SK-N-DZ (cell line): ENCODE data around the gene TNRC6C.
"Not testable (repeated sequence)": the region's sequence is repeated elsewhere in the genome, so short reads cannot be mapped to it uniquely, and the experiment has no call there.

Experiments used
- DNase-seq: peaks from one replicate; pipeline ENCODE4 v3.0.0-alpha.2; 2015; ENCODE audit warnings: low spot score

TNRC6C gene

DNA sequence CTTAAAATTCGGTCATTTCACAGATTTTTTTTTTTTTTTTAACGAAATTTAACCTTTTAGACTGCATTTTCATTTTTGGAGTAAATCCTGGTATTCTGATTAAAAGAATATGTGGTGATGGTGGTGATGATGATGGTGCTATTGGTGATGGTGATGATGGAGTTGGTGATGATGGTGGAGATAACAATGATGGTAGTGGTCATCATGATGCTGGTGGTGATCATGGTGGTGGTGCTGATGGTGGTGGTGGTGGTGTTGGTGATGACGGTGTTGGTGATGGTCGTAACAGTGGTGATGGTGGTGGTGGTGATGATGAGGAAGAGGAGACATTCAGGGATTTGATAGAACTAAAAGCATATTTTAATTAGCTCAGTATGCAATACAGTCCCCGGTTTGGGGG is 84.0 kb downstream of the TNRC6C start:
- no peak for DNase-seq

- no peak for DNase-seq
These were observed 84.5 kb downstream of the TNRC6C start for GRCh38 chr17:78043031-78043430.

DNA sequence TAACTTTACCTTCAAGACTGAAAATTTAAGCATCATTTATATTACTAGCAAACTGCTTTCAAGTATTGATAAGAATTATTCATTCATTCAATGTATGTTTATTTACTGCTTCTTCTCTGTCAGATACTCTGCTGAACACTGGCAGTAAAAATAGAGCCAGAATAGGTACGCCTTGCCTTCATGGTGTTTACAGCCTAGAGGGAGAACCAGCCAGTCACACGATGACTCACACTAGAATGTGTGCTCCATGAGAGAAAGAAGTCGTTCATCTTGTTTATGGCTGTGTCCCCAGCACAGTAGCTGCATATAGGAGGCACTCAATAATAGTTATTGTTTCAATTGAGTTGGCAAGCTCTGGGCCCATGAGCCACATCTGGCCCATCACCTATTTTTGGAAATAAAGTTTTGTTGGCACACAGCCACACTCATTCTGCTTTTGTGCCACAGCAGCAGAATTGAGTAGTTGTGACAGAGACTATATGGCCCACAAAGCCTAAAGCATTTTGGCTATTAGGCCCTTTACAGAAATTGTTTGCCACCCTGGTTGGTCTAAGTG is 85.9 kb downstream of the TNRC6C start:
- no peak for DNase-seq

DNA sequence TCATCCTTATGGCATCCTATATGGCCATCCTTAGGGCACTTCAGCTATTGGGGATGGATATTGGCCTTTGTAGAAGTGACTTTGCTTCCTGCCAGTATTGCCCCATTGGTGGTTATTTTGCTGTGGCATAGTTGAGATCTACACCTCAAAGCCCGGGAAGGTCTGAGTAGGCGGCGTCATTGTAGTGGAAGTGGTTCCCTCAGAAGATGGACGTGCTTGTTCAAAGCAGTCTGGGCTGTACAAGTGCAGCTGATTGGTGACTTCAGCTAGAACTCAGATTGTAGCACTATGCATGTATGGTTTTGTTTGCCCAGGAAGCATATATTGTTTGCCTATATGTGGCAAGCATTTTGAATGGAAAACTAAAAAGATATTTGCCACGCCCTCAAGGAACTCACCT is 86.8 kb downstream of the TNRC6C start:
- no peak for DNase-seq

DNA sequence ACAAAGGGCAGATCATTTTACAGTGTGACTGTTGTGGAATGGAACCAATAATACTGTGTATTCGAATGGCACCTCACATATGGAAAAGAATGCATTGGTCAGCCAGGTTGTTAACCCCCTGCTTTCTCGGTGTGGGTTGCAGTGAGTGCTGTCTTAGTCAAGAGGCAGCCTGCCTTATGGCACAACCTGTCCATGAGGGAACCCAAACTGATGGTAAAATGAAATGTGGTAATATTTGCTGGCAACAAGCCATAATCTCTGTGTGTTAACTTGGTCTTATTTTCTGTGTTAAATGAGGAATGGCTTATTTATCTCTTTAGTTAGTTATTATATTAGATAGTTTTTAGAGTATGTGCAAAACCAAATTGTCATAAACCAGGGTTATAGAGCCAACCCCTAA is 88.4 kb downstream of the TNRC6C start:
- no peak for DNase-seq

- DNase-seq, result no peak
These were observed 90.1 kb downstream of the TNRC6C start for GRCh38 chr17:78048346-78049292.

DNA sequence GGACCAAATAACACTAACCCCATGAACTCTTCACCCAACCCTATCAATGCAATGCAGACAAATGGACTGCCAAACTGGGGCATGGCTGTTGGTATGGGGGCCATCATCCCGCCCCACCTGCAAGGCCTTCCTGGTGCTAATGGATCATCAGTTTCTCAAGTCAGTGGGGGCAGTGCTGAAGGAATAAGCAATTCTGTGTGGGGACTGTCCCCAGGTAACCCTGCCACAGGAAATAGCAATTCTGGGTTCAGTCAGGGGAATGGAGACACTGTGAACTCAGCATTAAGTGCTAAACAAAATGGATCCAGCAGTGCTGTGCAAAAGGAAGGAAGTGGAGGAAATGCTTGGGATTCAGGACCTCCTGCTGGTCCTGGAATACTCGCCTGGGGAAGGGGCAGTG is 91.1 kb downstream of the TNRC6C start:
- DNase-seq, result no peak

DNA sequence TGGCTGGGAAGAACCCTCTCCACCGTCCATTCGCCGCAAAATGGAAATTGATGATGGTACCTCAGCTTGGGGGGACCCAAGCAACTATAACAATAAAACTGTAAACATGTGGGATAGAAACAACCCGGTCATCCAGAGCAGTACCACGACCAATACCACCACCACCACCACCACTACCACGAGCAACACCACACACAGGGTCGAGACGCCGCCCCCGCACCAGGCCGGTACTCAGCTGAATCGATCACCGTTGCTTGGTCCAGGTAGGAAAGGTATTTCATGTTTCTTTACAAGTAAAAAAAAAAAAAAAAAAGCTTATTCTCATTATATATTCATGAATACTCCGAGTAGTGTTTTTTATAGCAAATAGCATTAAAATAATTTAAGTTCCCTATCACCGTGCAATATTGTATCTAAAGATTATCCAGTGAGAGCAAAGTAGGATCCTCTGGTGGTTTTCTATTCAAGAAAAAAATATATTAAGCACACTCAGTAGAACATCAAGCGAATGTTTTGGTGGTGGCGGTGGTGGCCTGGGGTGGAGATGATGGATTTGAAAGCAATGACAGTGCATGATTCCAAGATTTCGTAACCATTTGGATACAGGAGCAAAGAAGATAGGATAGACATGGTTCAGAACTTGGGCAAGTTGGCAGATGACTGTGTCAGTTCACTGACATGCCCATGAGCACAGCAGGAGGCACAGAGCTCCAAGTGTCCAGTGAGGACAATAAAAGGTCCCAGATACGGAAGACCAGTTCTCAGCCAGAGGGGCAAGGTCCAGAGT is 92.9 kb downstream of the TNRC6C start:
- no peak for DNase-seq

DNA sequence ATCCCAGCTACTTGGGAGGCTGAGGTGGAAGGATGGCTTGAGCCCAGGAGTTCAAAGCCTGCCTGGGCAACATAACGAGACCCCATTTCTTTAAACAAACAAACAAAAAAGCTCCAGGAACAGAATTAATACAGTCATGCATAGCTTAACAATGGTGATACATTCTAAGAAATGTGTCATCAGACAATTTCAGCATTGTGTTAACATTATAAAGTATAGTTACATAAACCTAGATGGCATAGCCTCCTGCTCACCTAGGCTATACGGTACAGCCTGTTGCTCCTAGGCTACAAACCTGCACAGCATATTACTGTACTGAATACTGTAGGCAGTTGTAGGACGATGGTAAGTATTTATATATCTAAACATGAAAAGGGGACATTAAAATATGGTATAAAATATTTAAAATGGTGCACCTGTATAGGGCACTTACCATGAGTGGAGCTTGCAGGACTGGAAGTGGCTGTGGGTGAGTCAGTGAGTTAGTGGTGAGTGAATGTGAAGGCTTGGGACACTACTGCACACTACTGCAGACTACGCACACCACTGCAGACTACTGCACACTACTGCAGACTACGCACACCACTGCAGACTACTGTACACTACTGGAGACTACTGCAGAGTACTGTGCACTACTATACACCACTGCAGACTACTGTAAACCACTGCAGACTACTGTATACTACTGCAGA is 95.4 kb downstream of the TNRC6C start:
- no peak for DNase-seq

GRCh38 chr17:78057113-78057740 is 98.7 kb downstream of the TNRC6C start:
- DNase-seq, result no peak

DNA sequence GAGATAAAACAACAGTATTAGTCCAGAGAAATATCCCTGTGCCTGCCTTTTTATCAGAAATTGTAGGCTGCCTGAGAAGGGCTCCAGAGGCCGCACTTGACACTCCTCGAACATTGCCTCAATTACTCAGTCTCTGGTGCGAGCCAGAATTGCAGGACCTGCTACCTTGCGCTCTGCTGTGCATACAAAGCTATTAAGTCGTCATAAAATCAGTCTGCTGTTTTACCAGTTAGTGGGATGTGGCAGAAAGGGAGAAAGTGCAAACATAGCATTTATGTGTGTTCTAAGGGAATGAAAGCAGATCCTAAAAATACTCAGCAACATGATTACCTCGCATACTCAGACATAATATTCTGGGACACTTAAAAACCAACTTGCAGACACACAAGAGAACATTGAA is 99.5 kb downstream of the TNRC6C start:
- DNase-seq, result no peak

DNA sequence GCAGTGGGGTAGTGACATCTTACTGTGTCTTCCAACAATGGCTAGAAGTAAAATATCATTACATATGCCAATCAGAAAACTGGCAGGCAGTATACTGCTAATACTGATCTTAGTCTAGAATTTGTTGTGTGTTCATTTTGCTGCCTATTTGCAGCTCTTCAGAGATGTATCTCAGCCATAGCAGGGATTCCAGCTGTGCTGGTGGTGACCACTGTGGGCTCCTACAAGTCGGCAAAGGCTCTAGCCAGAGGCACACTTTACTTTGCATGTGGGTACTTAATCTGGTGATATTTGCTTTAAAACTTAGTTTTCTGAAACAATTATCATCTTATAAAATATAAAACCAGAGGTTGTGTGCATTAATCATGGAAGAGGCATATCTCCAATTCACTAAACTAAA is 100.1 kb downstream of the TNRC6C start:
- no peak for DNase-seq

GRCh38 chr17:78062596-78062995 is 104.1 kb downstream of the TNRC6C start:
- DNase-seq, result no peak

DNA sequence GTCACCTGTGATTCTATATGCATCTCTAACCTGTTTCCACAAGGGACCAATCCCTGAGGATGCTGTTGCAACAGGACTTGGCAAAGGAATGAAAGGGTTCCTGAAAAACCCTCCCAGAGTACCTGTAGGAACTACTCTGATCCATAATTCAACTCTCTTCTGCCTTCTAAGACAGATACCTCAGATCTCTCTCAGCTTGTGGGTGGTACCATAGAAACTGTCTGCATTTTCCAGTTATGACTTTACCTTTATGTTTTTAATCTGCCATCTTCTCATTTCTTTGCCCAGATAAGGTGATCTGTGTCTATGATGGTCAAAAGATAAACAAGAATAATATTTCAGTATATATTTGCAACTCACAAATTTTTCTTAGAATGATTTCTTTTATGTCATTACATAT is 105.0 kb downstream of the TNRC6C start:
- no peak for DNase-seq

DNA sequence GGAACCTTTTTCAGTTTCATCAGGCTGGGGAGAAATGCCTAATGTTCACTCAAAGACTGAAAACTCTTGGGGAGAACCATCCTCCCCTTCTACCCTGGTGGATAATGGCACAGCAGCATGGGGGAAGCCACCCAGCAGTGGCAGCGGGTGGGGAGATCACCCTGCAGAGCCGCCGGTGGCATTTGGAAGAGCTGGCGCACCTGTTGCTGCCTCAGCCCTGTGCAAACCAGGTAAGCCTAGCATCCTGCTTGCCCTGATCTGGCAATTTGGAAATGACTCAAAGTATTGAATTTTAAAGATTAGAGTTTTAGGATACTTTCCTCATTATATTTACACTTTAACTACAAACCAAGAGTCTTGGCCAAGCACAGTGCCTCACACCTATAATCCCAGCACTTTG is 106.2 kb downstream of the TNRC6C start:
- no peak for DNase-seq

DNA sequence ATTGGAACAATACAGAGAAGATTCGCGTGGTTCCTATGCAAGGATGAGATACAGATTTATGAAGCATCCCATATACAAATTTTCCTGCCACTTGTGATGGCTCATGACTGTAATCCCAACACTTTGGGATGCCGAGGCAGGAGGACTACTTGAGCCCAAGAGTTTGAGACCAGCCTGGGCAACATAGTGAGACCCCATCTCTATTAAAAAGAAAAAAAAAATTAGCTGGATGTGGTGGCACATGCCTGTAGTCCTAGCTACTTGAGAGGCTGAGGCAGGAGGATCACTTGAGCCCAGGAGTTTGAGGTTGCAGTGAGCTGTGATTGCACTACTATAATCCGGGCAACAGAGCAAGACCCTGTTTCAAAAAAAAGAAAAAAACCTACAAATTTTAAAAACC is 108.5 kb downstream of the TNRC6C start:
- not testable (repeated sequence) for DNase-seq

DNA sequence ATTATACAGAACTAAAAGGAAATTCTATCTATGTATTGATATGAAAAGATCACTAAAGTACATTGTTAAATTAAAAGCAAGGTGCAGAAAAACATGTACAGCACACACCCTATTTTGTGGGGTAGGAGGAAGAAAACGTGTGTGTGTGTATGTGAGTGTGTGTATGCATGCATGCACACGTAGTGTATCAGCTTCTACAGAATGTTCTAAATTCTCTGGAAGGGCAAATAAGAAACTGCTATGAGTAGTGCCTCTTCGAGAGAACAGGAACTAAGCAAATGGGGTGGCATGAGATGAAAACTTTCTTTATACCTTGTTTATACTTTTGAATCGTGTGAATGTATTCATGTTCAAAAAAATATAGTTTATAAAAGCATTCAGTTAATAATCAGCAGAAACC is 111.2 kb downstream of the TNRC6C start:
- DNase-seq, result no peak

- no peak for DNase-seq
These were observed 114.5 kb downstream of the TNRC6C start for GRCh38 chr17:78072961-78073360.

DNA sequence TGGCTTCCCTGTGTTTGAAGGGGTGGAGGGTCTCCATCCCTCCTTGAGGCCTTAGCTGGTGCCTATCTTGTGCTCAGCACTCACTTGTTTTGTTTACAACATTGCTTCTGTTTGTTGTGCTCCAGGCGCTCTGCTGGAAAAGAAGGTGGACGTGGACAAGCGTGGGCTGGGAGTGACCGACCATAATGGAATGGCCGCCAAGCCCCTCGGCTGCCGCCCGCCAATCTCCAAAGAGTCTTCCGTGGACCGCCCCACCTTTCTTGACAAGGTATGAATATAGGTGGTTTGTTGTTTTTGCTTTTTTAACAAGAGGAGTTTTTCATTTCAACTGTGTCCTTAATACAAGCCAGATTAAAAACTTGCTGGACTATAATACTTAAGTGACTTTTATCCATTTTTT is 116.5 kb downstream of the TNRC6C start:
- DNase-seq, result no peak

GRCh38 chr17:78075545-78075944 is 117.0 kb downstream of the TNRC6C start:
- DNase-seq, result no peak

GRCh38 chr17:78079253-78079652 is 120.8 kb downstream of the TNRC6C start:
- DNase-seq, result no peak
